OCI-LY3 (cell line): ENCODE results near the gene DBNDD2.
A peak's percentile ranks its signal among the peaks of the same experiment; 100 is the strongest.

Experiments used
- CTCF ChIP-seq: fragments of 200-600, 300-600 bp; sonication (generic); IDR thresholded peaks from 2 replicates; pipeline ENCODE4 v1.5.1; 2014; ENCODE audit warnings: antibody characterized with exemption, low read length, low read depth
- EZH2phosphoT487 ChIP-seq: fragments of 200-600 bp; shearing (Covaris generic); IDR thresholded peaks from 2 replicates; pipeline ENCODE4 v1.6.1; 2018; ENCODE audit warnings: antibody characterized with exemption, mixed run types, low read depth

DNA sequence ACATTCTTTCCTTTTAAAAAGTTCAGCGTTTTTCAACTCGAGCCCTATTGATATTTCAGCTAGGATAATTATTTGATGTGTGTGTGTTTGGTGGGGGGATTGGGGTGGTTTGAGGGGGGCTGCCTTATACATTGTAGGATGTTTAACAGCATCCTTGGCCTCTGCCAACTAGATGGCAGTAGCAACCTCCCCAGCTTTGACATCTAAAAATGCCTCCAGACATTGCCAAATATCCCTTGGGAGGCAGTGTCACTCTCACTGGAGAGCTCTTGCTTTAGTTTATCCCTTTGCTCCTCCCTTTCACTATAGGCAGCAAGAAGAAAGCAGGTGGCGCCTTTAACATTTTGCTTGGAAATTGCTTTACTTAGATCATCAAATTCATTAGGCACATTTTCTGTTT, 15.4 kb upstream of the DBNDD2 start:
- TF ChIP-seq CTCF (peak; percentile 10; the same call in 1 of the 2 replicates), EZH2phosphoT487 (no peak)
